ENCODE data around the gene SLC18A2.

GRCh38 chr10:117268258-117268657, 27.3 kb downstream of the SLC18A2 start:
- TF ChIP-seq CTCF (IDR thresholded peaks at IDR 0.05) (no peak), POLR2A (IDR thresholded peaks at IDR 0.05) (no peak), POLR2AphosphoS5 (IDR thresholded peaks at IDR 0.05) (no peak)

All from prostate gland (tissue), 2 donors.